IMR-90 (cell line): ENCODE results near the gene TPCN1. TPM values are rescaled to one million over a fixed set of nuclear protein-coding genes. Genes with fewer than 3 reads are reported as not detected.

Experiments used
- ATAC-seq: fragments of 200-7000 bp; cut with Tn5 transposase; 2 replicates; pipeline ENCODE4 v1.9.1; 2020; ENCODE audit warnings: low read depth, mild to moderate bottlenecking, moderate library complexity
- BruUV-seq: library from RNA; stranded (reverse); fragments of 400-500 nt; replicated peaks from 2 replicates; lab custom pipeline; 2021; lab: Mats Ljungman, UMichigan
- CTCF ChIA-PET: fragments of 300-600 bp; formaldehyde crosslinking; extraction: SDS; loops from one replicate; lab custom pipeline; 2021; ENCODE audit warnings: antibody characterized with exemption; lab: Yijun Ruan, JAX
- POLR2A ChIA-PET: fragments of 300-600 bp; sonication (Branson Sonifier 250); formaldehyde crosslinking; loops from one replicate; lab custom pipeline; 2022; ENCODE audit warnings: antibody characterized with exemption; ENCODE audit not compliant: unreplicated experiment; lab: Charles Lee
- DNase-seq: peaks from one replicate; pipeline ENCODE4 v3.0.0; 2013
- H2AFZ ChIP-seq: replicated peaks from 2 replicates; pipeline ENCODE3; 2013; ENCODE audit warnings: low read length, mild to moderate bottlenecking; ENCODE audit not compliant: poor library complexity
- H2AK5ac ChIP-seq: 2 replicates; pipeline ENCODE4 v1.6.1; 2013; ENCODE audit warnings: low read depth, low read length, inconsistent platforms
- H2AK9ac ChIP-seq: replicated peaks from 2 replicates; pipeline ENCODE3; 2013; ENCODE audit warnings: mild to moderate bottlenecking, low read depth, low read length, moderate library complexity; ENCODE audit not compliant: poor library complexity
- H2BK120ac ChIP-seq: 2 replicates; pipeline ENCODE4 v1.6.1; 2013; ENCODE audit warnings: low read depth, low read length, inconsistent platforms
- H2BK15ac ChIP-seq: 3 replicates; pipeline ENCODE4 v1.6.1; 2013; ENCODE audit warnings: low read depth, low read length, inconsistent platforms
- H2BK20ac ChIP-seq: 2 replicates; pipeline ENCODE4 v1.6.1; 2013; ENCODE audit warnings: low read depth, mild to moderate bottlenecking, inconsistent platforms, low read length, moderate library complexity
- H2BK5ac ChIP-seq: 2 replicates; pipeline ENCODE4 v1.6.1; 2013; ENCODE audit warnings: mild to moderate bottlenecking, low read depth, low read length, inconsistent platforms; ENCODE audit not compliant: poor library complexity, severe bottlenecking
- H3K14ac ChIP-seq: replicated peaks from 2 replicates; pipeline ENCODE4 v1.6.1; 2013; ENCODE audit warnings: low read depth, low read length, inconsistent platforms
- H3K18ac ChIP-seq: 2 replicates; pipeline ENCODE4 v1.6.1; 2013; ENCODE audit warnings: low read depth, low read length, control low read depth
- H3K23ac ChIP-seq: 2 replicates; pipeline ENCODE4 v1.6.1; 2013; ENCODE audit warnings: low read depth, low read length, inconsistent platforms
- H3K27ac ChIP-seq: 2 replicates; pipeline ENCODE4 v1.5.1; 2013; ENCODE audit warnings: mild to moderate bottlenecking, control low read depth, low read length; ENCODE audit not compliant: insufficient read depth
- H3K27me3 ChIP-seq: 2 replicates; pipeline ENCODE4 v1.6.1; 2013; ENCODE audit warnings: low read length; ENCODE audit not compliant: control insufficient read depth, insufficient read depth
- H3K36me3 ChIP-seq: 2 replicates; pipeline ENCODE4 v1.6.1; 2013; ENCODE audit warnings: low read length, mixed read lengths; ENCODE audit not compliant: control insufficient read depth, insufficient read depth
- H3K4ac ChIP-seq: 2 replicates; pipeline ENCODE4 v1.6.1; 2013; ENCODE audit warnings: low read depth, low read length, inconsistent platforms
- H3K4me1 ChIP-seq: 2 replicates; pipeline ENCODE4 v1.6.1; 2013; ENCODE audit warnings: low read length, mixed read lengths; ENCODE audit not compliant: control insufficient read depth, insufficient read depth
- H3K4me2 ChIP-seq: 2 replicates; pipeline ENCODE4 v1.6.1; 2013; ENCODE audit warnings: low read depth, mild to moderate bottlenecking, control low read depth, low read length, moderate library complexity
- H3K4me3 ChIP-seq: 2 replicates; pipeline ENCODE4 v1.5.1; 2013; ENCODE audit warnings: low read depth, mild to moderate bottlenecking, control low read depth, low read length, moderate library complexity; ENCODE audit not compliant: insufficient read depth
- H3K56ac ChIP-seq: 2 replicates; pipeline ENCODE4 v1.6.1; 2013; ENCODE audit warnings: low read length, inconsistent platforms; ENCODE audit not compliant: insufficient read depth; ENCODE audit errors: extremely low read depth
- H3K79me1 ChIP-seq, 2 experiments: 2 replicates each; pipeline ENCODE4 v1.6.1; 2013; ENCODE audit warnings: low read length in 2 of 2, inconsistent platforms in 1 of 2, low read depth in 1 of 2
- H3K9ac ChIP-seq: 2 replicates; pipeline ENCODE4 v1.6.1; 2013; ENCODE audit warnings: low read depth, low read length, control low read depth
- H3K9me1 ChIP-seq: 2 replicates; pipeline ENCODE4 v1.6.1; 2013; ENCODE audit warnings: low read length, inconsistent platforms; ENCODE audit not compliant: insufficient read depth
- H3K9me3 ChIP-seq: 2 replicates; pipeline ENCODE4 v1.6.1; 2013; ENCODE audit warnings: low read length; ENCODE audit not compliant: control insufficient read depth, insufficient read depth
- H4K20me1 ChIP-seq: 2 replicates; pipeline ENCODE4 v1.6.1; 2013; ENCODE audit warnings: low read length, inconsistent platforms; ENCODE audit not compliant: insufficient read depth
- H4K5ac ChIP-seq: 2 replicates; pipeline ENCODE4 v1.6.1; 2013; ENCODE audit warnings: mild to moderate bottlenecking, low read depth, low read length, control low read depth
- H4K8ac ChIP-seq, 2 experiments: 2 replicates each; pipeline ENCODE4 v1.6.1; 2013; ENCODE audit warnings: low read depth in 2 of 2, low read length in 2 of 2, control low read depth in 1 of 2, inconsistent platforms in 1 of 2
- H4K91ac ChIP-seq: 2 replicates; pipeline ENCODE4 v1.6.1; 2013; ENCODE audit warnings: low read depth, low read length, inconsistent platforms; ENCODE audit not compliant: insufficient read depth
- CHD1 ChIP-seq: IDR thresholded peaks from 2 replicates; pipeline ENCODE4 v1.6.1; 2012; ENCODE audit warnings: low read depth, low read length, improper control_type of control experiment
- RFX5 ChIP-seq: IDR thresholded peaks from 2 replicates; pipeline ENCODE4 v1.8.0; 2012; ENCODE audit warnings: low read depth, mild to moderate bottlenecking, low read length, moderate library complexity
- WGBS, 2 experiments: methylation state at CpG; one replicate each; pipeline versions ENCODE4 v1.1.5 to v1.1.7; 2013; ENCODE audit warnings: missing lambda C conversion rate in 2 of 2; ENCODE audit not compliant: insufficient read length in 1 of 2; ENCODE audit errors: extremely low coverage in 2 of 2; 5-methylcytosine and 5-hydroxymethylcytosine counted together
- dilution Hi-C: fragments of 300-500 bp; cut with HindIII; formaldehyde crosslinking; loops from one replicate; pipeline ENCODE4 v1.14.3; 2018; ENCODE audit warnings: low sequenced_read_pairs; ENCODE audit not compliant: unreplicated experiment
- in situ Hi-C: fragments of 300-500 bp; cut with MboI; formaldehyde crosslinking; loops from 3 replicates; pipeline ENCODE4 v1.14.3; 2019; ENCODE audit warnings: low sequenced_read_pairs, inconsistent platforms, mixed read lengths
- intact Hi-C: fragments of 100-400 bp; cut with micrococcal nuclease; formaldehyde crosslinking; loops from 2 replicates; pipeline ENCODE4 v1.10.0; 2022
- polyA plus RNA-seq, 3 experiments: library from polyadenylated mRNA; depleted of rRNA; stranded (reverse); fragments of >200 nt; gene quantifications; 2 replicates each; pipeline ENCODE4 v1.2.3, GENCODE V29; 2012; ENCODE audit warnings: low replicate concordance in 1 of 3
- total RNA-seq: library from RNA; depleted of rRNA; stranded (reverse); fragments of >200 nt; gene quantifications from 2 replicates; pipeline ENCODE4 v1.2.3, GENCODE V29; 2012

TPCN1 gene
- total and polyA plus RNA-seq, 2 of the 4 experiments (the other 2 are of a cell fraction), result 2.0 to 13.2 TPM

GRCh38 chr12:113293100-113293499, 71.8 kb downstream of the TPCN1 start:
- no peak overlapping the region for H4K91ac ChIP-seq
- 79% methylated on average over 2 of the region's 10 CpGs; no CpG with 5 or more reads in 1 of the 2 experiments for WGBS, 2 experiments
- TF ChIP-seq RFX5 (no peak), CHD1 (no peak)
- intact Hi-C loops (no loop called here), dilution Hi-C loops (no loop called here), in situ Hi-C loops (no loop called here)
- H3K27me3 ChIP-seq, result no peaks in the 10 kb centered on the region
- H2AK5ac ChIP-seq, result no peak overlapping the region
- no peak overlapping the region for H3K56ac ChIP-seq
- ATAC-seq, result no peak
- H4K5ac ChIP-seq, result no peak overlapping the region
- no peak overlapping the region for H4K8ac ChIP-seq
- no peaks in the 10 kb centered on the region for H4K20me1 ChIP-seq
- no peak overlapping the region for H3K14ac ChIP-seq
- H2BK15ac ChIP-seq, result no peak overlapping the region
- BruUV-seq, result no TSS peak
- no peak overlapping the region for H3K4me3 ChIP-seq
- H2AFZ ChIP-seq, result no peak overlapping the region
- no peak overlapping the region for H2AK9ac ChIP-seq
- no peak overlapping the region for H3K4ac ChIP-seq
- H3K79me1 ChIP-seq, result no peaks in the 10 kb centered on the region
- H3K9me1 ChIP-seq, result peaks cover 1% of the 10 kb centered on the region; the same call in 1 of the 2 replicates
- peaks cover 18% of the 10 kb centered on the region; the same call in 1 of the 2 replicates for H3K36me3 ChIP-seq
- no peak overlapping the region for H2BK120ac ChIP-seq
- no peak for DNase-seq
- CTCF ChIA-PET, result no interaction called here
- H3K4me1 ChIP-seq, result peaks cover 10% of the 10 kb centered on the region
- H3K18ac ChIP-seq, result no peak overlapping the region
- no peak overlapping the region for H2BK5ac ChIP-seq
- H3K9ac ChIP-seq, result no peak overlapping the region
- H3K27ac ChIP-seq, result no peak overlapping the region
- H3K9me3 ChIP-seq, result no peaks in the 10 kb centered on the region
- POLR2A ChIA-PET, result no interaction called here
- no peak overlapping the region for H3K4me2 ChIP-seq
- no peak overlapping the region for H3K23ac ChIP-seq
- no peak overlapping the region for H2BK20ac ChIP-seq
